GM19452 (cell line): ENCODE results near the gene FAIM2.

Source experiments
- ATAC-seq: cut with Tn5 transposase; IDR thresholded peaks from one replicate; pipeline ENCODE4 v1.9.1; 2021; ENCODE audit not compliant: unreplicated experiment

The FAIM2 gene

GRCh38 chr12:49827401-49828099 lies 76.2 kb downstream of the FAIM2 start:
- ATAC-seq, result no peak

GRCh38 chr12:49827051-49827400 lies 76.7 kb downstream of the FAIM2 start:
- ATAC-seq, result no peak

GRCh38 chr12:49825971-49826421 lies 77.7 kb downstream of the FAIM2 start:
- ATAC-seq, result no peak

- ATAC-seq, result no peak
These were observed 78.2 kb downstream of the FAIM2 start for GRCh38 chr12:49825360-49825970.

GRCh38 chr12:49824895-49825294 lies 78.8 kb downstream of the FAIM2 start:
- no peak for ATAC-seq

GRCh38 chr12:49824416-49824815 lies 79.3 kb downstream of the FAIM2 start:
- ATAC-seq, result no peak

GRCh38 chr12:49823951-49824350 lies 79.7 kb downstream of the FAIM2 start:
- no peak for ATAC-seq

- ATAC-seq, result no peak
These were observed 80.3 kb downstream of the FAIM2 start for GRCh38 chr12:49823350-49823749.

- no peak for ATAC-seq
These were observed 82.1 kb downstream of the FAIM2 start for GRCh38 chr12:49821373-49822287.

GRCh38 chr12:49819786-49820185 lies 83.9 kb downstream of the FAIM2 start:
- no peak for ATAC-seq

GRCh38 chr12:49818241-49818895 lies 85.3 kb downstream of the FAIM2 start:
- no peak for ATAC-seq
